ENCODE data around the gene FOLR3.
A peak's percentile ranks its signal among the peaks of the same experiment; 100 is the strongest.
"Not testable (repeated sequence)": the region's sequence is repeated elsewhere in the genome, so short reads cannot be mapped to it uniquely, and the experiment has no call there.

FOLR3 gene

GRCh38 chr11:72123117-72123653, 12.3 kb upstream of the FOLR3 start:
- DNase-seq (ENCODE audit: low spot score) = no peak

DNA sequence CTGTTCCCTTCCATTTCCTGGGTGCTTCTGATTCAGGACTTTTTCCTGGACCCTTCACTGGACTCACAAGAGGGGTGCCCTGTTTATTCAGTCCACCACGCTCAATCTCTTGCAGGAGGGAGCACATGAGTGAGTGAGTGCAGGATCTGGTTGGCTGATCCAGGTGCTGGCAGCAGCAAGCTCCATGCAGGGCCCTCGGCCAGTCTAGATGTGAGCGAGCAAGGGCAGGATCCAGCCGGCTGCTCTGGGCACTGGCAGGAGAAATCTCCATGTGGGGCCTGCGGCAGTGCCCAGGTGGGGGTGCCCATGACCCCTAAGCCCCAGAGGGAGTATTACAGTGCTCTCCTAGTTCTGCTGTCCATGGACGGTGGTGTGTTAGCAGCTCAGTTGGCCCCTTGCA, 11.5 kb upstream of the FOLR3 start:
- DNase-seq (ENCODE audit: low spot score) = no peak

DNA sequence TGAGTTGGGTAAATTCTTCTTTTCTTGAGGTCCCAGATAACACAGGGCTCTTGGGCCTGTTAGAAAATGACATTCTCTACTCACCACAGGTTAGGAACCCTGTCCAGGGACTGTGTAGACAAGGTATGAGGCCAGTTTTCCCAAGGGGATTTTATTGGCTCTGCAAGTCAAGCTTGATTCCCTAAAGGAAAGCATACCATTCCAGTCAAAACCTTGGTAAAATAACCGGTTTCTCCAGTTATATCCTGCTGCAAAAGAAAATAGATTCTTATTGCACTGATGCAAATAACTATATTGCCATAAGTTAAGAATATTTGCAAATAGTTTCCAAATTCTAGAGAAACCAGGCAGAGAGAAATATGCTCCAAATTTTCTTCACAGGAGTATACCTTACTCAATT, 9.6 kb upstream of the FOLR3 start:
- DNase-seq (ENCODE audit: low spot score) = no peak

DNA sequence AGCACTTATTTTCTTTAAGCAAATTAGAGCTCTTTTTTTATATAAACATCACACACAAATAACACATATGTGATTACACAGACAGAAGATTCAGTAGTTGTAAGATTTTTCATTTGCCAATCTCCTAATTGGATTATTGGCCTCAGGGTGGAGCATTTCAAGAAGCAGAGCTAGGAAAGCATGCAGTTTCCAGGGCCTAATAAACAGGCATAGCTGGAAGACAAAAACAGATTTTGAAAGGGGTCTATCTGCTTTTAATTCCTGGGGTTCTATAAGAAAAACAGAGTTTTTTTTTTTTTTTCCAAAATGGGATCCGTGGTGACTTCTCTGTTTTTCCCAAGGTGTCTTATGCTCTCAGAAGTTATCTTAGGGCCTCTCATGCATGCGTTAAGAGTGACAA, 7.6 kb upstream of the FOLR3 start:
- DNase-seq (ENCODE audit: low spot score) = no peak

GRCh38 chr11:72129381-72129780, 6.1 kb upstream of the FOLR3 start:
- DNase-seq (ENCODE audit: low spot score) = no peak

GRCh38 chr11:72132646-72133045, 2.9 kb upstream of the FOLR3 start:
- no peak for DNase-seq (ENCODE audit: low spot score)

GRCh38 chr11:72135891-72136683, 562 bp downstream of the FOLR3 start:
- DNase-seq (ENCODE audit: low spot score) = no peak

GRCh38 chr11:72136684-72137262, 1.2 kb downstream of the FOLR3 start:
- DNase-seq (ENCODE audit: low spot score) = no peak

GRCh38 chr11:72138821-72139390, 3.4 kb downstream of the FOLR3 start:
- DNase-seq (ENCODE audit: low spot score) = no peak

- no peak for DNase-seq (ENCODE audit: low spot score)
Observed at GRCh38 chr11:72139500-72139899, 4.0 kb downstream of the FOLR3 start.

DNA sequence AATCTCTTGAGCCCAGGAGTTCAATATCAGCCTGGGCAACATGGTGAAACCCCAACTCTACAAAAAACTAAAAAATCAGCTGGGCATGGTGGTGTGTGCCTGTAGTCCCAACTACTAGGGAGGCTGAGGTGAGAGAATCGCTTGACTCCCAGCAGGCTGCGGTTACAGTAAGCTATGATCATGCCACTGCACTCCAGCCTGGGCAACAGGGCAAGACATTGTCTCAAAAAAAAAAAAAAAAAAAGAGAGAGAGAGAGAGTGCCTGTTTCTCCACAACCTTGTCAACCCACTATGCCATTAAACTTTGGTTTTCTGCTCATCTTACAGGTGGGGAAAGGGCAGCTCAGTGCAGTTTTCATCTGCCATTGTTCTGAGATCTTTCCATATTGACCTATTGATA, 5.1 kb downstream of the FOLR3 start:
- no peak for DNase-seq (ENCODE audit: low spot score)

DNA sequence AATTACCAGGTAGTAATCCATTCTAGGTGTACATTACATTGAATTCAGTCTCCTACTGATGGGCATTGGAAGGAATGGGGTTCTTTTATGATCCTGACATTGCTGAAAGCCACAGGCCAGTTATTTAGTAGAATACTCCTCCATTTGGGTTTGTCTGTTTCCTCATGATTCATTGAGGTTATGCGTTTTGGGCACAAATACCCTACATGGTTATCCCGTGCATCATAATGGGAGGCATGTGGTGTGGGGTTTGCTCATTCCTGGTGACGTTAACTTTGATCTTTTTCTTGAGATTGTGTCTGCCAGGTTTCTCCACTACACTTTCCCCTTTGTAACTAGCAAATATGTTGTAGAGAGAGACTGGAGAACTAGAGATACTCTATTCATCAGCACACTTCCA, 5.5 kb downstream of the FOLR3 start:
- DNase-seq (ENCODE audit: low spot score) = peak; percentile 83

DNA sequence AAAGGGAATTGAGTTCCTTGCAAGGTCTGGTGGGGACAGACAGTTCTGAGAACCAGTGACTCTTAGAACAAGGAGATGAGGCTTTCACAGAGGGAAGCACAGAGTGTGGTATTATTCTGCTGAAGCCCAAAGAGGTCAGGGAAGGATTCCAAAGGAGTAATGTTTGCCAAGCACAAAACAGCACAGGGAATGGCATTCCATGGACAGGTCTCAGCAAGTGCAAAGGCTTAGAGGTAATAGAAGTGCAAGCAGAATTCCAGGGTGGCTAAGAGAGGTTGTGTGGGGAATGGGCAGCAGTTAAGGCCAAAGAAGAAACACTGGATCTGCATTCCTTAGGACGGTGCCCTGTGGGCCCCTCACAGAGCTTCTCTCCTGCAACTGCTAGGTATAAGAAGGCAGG, 6.6 kb downstream of the FOLR3 start:
- peak; percentile 9 for DNase-seq (ENCODE audit: low spot score)

DNA sequence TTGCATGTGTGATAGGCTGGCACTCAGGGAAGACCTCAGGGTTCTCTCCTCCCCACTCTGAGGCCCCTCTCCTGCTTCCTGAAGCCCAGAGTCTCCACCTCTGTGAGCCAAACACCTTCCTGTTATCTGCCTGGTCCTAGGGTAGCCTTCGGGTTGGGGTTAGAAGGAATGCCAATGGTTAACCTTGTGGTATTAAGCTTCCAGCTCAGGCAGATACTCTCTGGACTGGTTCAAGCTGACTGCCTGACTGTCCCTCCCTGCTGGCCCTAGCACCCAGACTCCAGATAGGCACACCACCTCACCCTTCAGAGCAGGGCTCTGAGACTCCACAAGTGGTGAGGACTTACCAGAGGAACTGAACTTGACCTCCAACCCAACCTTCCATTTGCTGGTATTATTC, 7.0 kb downstream of the FOLR3 start:
- not testable (repeated sequence) for DNase-seq (ENCODE audit: low spot score)

- DNase-seq (ENCODE audit: low spot score) = peak; percentile 63
Observed at GRCh38 chr11:72144807-72145565, 9.5 kb downstream of the FOLR3 start.

GRCh38 chr11:72146625-72147024, 11.1 kb downstream of the FOLR3 start:
- no peak for DNase-seq (ENCODE audit: low spot score)

GRCh38 chr11:72150882-72151281, 15.4 kb downstream of the FOLR3 start:
- no peak for DNase-seq (ENCODE audit: low spot score)

GRCh38 chr11:72153874-72154273, 18.3 kb downstream of the FOLR3 start:
- DNase-seq (ENCODE audit: low spot score) = not testable (repeated sequence)

GRCh38 chr11:72154816-72155215, 19.3 kb downstream of the FOLR3 start:
- no peak for DNase-seq (ENCODE audit: low spot score)

GRCh38 chr11:72155751-72156150, 20.2 kb downstream of the FOLR3 start:
- no peak for DNase-seq (ENCODE audit: low spot score)

DNA sequence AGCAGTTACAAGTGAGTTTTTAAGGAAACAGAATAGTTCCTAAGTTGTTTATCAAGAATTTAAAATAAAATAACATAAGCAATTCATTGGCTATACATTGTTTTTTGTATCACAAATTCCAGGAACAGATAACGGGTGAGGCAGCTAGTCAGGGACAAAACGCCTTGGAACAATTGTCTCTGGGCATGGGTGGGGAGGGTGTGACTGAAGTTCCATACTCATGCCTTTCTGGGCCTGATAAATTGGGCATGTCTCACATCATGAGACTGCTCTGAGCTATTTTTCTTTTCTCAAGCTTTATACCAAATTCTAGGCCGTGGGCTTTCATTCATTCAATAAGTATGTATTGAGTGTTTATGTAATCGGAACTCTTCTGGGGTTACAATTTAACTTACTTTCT, 21.6 kb downstream of the FOLR3 start:
- no peak for DNase-seq (ENCODE audit: low spot score)

DNA sequence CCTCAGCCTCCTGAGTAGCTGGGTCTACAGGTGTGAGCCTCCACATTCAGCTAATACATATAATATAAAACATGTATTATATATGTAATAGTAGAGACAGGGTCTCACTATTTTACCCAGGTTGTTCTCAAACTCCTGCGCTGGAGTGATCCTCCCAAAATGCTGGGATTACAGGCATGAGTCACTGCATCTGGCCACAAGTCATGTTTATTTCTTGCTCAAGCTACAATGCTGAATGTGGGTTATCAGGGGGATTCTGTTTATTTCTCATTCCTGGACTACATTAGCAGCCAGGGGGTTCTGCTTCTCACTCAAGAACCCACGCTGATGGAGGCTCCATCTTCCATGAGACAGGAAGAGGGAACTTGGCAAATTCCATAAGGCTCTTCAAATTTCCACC, 24.8 kb downstream of the FOLR3 start:
- no peak for DNase-seq (ENCODE audit: low spot score)
